ENCODE data around the gene NUDT14. TPM values are rescaled to one million over a fixed set of nuclear protein-coding genes. Genes with fewer than 3 reads are reported as not detected.

The NUDT14 gene
- total RNA-seq, 2 donors from 2014 or later, result 4.1 to 23.6 TPM

DNA sequence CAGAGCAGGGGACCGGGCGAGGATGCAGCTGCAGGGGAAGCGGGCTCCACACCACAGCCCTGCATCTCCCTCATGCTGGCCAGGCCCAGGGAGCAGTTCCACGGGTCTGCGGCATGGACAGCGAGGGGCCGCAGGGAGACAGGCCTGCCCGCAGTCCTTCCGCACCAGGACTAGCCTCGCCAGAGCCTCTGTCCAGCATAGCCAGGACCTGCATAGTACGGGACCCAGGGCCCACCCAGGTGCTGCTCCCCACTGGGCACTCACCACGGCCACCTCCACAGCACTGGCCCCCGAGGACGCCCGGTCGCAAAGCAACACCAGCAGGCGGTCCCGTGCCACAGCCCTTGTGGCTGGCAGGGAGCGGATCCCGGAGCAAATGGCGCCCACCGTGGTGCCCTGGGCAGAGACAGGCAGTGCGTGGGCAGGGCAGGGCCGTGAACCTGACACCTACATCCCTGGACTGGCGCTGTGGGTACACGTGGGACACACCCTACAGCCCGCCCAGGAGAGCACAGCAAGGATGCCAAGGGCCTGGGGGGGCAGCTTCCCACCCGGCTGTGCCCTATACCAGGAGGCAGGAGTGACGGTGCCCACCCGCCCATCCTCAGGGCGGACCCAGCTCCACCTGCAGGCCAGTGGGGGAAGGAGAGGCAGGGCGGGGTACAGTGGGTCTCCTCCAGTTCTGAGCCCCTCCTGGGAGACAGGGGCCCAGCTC lies 36.3 kb downstream of the NUDT14 start:
- Histone ChIP-seq H3K27ac (no peak overlapping the region), H3K36me3 (no peaks in the 10 kb centered on the region), H3K4me1 (ENCODE audit: control insufficient read depth in 1 of 2, low read depth in 2 of 2) (no peaks in the 10 kb centered on the region), H3K4me3 (no peak overlapping the region), H3K9me3 (peaks cover 3% of the 10 kb centered on the region), H3K27me3 (replicated peaks; ENCODE audit: insufficient read depth) (no peaks in the 10 kb centered on the region)
- DNase-seq (ENCODE audit: low spot score) (no peak), ATAC-seq (ENCODE audit: insufficient number of reproducible peaks, low FRiP score, low read depth) (no peak)
- TF ChIP-seq, protein P1, sequence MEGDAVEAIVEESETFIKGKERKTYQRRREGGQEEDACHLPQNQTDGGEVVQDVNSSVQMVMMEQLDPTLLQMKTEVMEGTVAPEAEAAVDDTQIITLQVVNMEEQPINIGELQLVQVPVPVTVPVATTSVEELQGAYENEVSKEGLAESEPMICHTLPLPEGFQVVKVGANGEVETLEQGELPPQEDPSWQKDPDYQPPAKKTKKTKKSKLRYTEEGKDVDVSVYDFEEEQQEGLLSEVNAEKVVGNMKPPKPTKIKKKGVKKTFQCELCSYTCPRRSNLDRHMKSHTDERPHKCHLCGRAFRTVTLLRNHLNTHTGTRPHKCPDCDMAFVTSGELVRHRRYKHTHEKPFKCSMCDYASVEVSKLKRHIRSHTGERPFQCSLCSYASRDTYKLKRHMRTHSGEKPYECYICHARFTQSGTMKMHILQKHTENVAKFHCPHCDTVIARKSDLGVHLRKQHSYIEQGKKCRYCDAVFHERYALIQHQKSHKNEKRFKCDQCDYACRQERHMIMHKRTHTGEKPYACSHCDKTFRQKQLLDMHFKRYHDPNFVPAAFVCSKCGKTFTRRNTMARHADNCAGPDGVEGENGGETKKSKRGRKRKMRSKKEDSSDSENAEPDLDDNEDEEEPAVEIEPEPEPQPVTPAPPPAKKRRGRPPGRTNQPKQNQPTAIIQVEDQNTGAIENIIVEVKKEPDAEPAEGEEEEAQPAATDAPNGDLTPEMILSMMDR (IDR thresholded peaks at IDR 0.05), result no peak

DNA sequence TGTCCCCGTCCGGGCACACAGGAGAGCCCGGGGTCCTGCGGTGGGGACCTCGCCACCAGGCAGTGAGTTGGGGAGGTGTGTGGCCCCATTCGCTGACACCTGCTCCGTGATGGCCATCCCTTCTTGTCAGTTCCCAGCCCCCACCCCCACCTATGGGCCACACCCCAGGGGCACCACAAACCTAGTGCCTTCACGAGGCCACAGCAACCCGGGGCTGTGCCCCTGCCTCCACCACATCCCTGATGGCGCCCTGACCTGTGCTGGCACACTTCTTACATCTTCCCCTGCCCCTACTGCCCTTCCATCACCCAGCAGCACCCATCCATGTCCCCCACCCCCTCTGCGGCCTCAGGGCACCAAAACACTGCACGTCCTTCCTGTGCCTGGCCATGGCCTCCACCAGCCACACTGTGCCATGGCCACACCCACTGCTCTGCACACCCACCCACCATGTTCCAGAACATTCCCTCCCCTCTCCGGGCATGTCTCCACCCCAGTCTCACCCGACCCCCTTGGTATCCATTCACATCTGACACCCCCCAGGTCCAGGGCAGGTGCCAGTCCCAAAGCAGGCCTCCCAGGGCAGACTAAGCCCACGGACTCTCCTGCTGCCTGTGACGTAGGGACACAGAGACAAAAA lies 37.0 kb downstream of the NUDT14 start:
- H3K9me3 ChIP-seq, result peaks cover 7% of the 10 kb centered on the region
- H3K36me3 ChIP-seq, result no peaks in the 10 kb centered on the region
- H3K4me3 ChIP-seq, result no peak overlapping the region
- DNase-seq (ENCODE audit: low spot score), result no peak
- TF ChIP-seq, protein P1 (IDR thresholded peaks at IDR 0.05), result no peak
- no peak overlapping the region for H3K27ac ChIP-seq
- H3K4me1 ChIP-seq (ENCODE audit: control insufficient read depth in 1 of 2, low read depth in 2 of 2), result no peaks in the 10 kb centered on the region
- no peaks in the 10 kb centered on the region for H3K27me3 ChIP-seq (replicated peaks; ENCODE audit: insufficient read depth)
- ATAC-seq (ENCODE audit: insufficient number of reproducible peaks, low FRiP score, low read depth), result no peak

DNA sequence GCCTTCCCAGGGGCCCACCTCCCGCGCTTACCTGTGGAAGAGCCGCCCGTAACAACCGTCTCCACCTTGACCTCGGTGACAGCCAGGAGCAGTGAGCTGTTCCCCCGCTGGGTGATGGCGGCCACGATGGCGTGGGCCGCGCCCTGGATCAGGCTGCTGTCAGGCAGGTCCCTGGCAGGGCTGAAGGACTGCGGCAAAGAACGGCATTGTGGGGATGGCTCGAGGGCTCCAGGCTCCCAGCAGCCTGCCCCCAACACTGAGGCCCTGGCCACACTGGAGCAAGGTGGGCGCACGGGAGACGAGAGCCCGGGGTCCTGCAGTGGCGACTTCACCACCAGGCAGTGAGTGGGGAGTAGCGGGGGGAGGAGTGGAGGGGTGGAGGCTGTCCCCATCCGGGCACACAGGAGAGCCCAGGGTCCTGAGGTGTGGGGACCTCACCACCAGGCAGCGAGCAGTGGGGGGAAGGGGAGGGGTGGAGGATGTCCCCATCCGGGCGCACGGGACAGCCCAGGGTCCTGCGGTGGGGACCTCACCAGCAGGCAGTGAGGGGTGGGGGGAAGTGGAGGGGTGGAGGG lies 37.6 kb downstream of the NUDT14 start:
- Histone ChIP-seq H3K4me1 (ENCODE audit: control insufficient read depth in 1 of 2, low read depth in 2 of 2) (no peaks in the 10 kb centered on the region), H3K27ac (no peak overlapping the region), H3K27me3 (replicated peaks; ENCODE audit: insufficient read depth) (no peaks in the 10 kb centered on the region), H3K9me3 (peaks cover 7% of the 10 kb centered on the region), H3K36me3 (no peaks in the 10 kb centered on the region), H3K4me3 (no peak overlapping the region)
- DNase-seq (ENCODE audit: low spot score) (no peak), ATAC-seq (ENCODE audit: insufficient number of reproducible peaks, low FRiP score, low read depth) (no peak)
- TF ChIP-seq, protein P1 (IDR thresholded peaks at IDR 0.05), result no peak

DNA sequence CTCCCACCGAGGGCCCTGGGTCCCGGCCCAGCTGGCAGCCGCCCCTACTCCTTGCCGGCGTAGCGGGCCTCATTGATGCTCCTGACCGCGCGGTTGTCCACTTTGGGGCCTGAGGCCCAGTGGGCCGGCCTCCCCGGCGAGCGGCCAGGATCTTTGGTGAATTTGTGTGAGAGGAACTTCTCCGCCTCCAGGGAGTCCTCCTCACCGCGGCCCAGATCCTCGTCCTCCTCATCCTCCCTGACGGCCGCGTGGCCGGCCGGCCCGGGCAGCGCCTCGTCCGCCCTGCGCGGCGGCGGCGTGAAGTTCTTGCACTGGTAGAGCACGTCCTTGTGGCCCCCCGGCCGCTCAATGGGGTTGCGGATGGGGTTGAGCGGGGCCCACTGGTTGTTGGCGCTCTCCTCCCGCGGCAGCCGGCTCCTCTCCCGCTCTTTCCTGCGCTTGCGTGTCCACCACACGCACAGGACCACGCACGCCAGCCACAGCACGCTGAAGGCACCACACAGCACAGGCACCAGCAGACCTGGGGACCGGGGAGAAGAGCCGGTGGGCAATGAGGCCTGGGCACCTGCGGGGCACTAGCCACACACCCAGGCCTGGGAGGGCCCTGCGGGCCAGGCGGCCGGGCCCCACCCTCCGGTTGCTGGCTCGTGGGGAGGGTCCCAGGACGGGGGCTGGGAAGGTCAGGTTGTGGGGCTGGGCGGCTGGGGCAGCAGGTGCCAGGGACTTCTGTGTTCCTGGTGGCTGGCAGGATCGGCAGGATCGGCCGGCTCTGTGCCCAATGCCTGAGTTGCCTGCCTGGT lies 38.3 kb downstream of the NUDT14 start:
- ATAC-seq (ENCODE audit: insufficient number of reproducible peaks, low FRiP score, low read depth), result no peak
- H3K36me3 ChIP-seq, result no peaks in the 10 kb centered on the region
- H3K27me3 ChIP-seq (replicated peaks; ENCODE audit: insufficient read depth), result no peaks in the 10 kb centered on the region
- H3K27ac ChIP-seq, result no peak overlapping the region
- no peak for DNase-seq (ENCODE audit: low spot score)
- H3K9me3 ChIP-seq, result peaks cover 7% of the 10 kb centered on the region
- no peak overlapping the region for H3K4me3 ChIP-seq
- H3K4me1 ChIP-seq (ENCODE audit: control insufficient read depth in 1 of 2, low read depth in 2 of 2), result no peaks in the 10 kb centered on the region
- TF ChIP-seq, protein P1 (IDR thresholded peaks at IDR 0.05), result no peak

Measured in thoracic aorta (tissue), 2 donors.